Immature natural killer cell (primary cell): ENCODE data around the gene LTB. TPM values are rescaled to one million over a fixed set of nuclear protein-coding genes. Genes with fewer than 3 reads are reported as not detected.
"Not testable (repeated sequence)": the region's sequence is repeated elsewhere in the genome, so short reads cannot be mapped to it uniquely, and the experiment has no call there.

Experiments used
- DNase-seq, 3 donors: peaks; one replicate each; pipeline ENCODE4 v3.0.0; 2022; ENCODE audit warnings: mixed read lengths in 1 of 3
- H3K27ac Mint-ChIP-seq, 6 donors: one replicate each; pipeline ENCODE4 v1.8.0; 2020; ENCODE audit warnings: mixed read lengths in 6 of 6, mild to moderate bottlenecking in 5 of 6, inconsistent platforms in 4 of 6, moderate library complexity in 3 of 6
- H3K27me3 Mint-ChIP-seq, 3 donors: one replicate each; pipeline ENCODE4 v1.8.0; 2020 to 2021; ENCODE audit warnings: low read depth in 3 of 3, mild to moderate bottlenecking in 3 of 3, mixed read lengths in 3 of 3, moderate library complexity in 3 of 3, inconsistent platforms in 1 of 3
- H3K36me3 Mint-ChIP-seq, 3 donors: one replicate each; pipeline ENCODE4 v1.8.0; 2020; ENCODE audit warnings: mixed read lengths in 3 of 3, inconsistent platforms in 2 of 3, mild to moderate bottlenecking in 2 of 3
- H3K4me1 Mint-ChIP-seq, 2 donors: one replicate each; pipeline ENCODE4 v1.8.0; 2020; ENCODE audit warnings: inconsistent platforms in 2 of 2, mild to moderate bottlenecking in 2 of 2, mixed read lengths in 2 of 2, moderate library complexity in 1 of 2
- H3K4me3 Mint-ChIP-seq, 5 donors: one replicate each; pipeline ENCODE4 v1.8.0; 2020; ENCODE audit warnings: mild to moderate bottlenecking in 5 of 5, mixed read lengths in 5 of 5, inconsistent platforms in 3 of 5, moderate library complexity in 3 of 5
- H3K9me3 Mint-ChIP-seq, 6 donors: one replicate each; pipeline ENCODE4 v1.8.0; 2020; ENCODE audit warnings: mild to moderate bottlenecking in 6 of 6, mixed read lengths in 6 of 6, inconsistent platforms in 4 of 6, moderate library complexity in 3 of 6
- polyA plus RNA-seq, 3 donors: library from polyadenylated mRNA; unstranded; fragments of 300-500 nt; fragmentation: Illumina TruSeq; gene quantifications; one replicate each; pipeline ENCODE4 v1.2.3, GENCODE V29; 2021

Gene LTB
- polyA plus RNA-seq, 3 donors from 2014 or later = 132 to 137 (median 133) TPM

DNA sequence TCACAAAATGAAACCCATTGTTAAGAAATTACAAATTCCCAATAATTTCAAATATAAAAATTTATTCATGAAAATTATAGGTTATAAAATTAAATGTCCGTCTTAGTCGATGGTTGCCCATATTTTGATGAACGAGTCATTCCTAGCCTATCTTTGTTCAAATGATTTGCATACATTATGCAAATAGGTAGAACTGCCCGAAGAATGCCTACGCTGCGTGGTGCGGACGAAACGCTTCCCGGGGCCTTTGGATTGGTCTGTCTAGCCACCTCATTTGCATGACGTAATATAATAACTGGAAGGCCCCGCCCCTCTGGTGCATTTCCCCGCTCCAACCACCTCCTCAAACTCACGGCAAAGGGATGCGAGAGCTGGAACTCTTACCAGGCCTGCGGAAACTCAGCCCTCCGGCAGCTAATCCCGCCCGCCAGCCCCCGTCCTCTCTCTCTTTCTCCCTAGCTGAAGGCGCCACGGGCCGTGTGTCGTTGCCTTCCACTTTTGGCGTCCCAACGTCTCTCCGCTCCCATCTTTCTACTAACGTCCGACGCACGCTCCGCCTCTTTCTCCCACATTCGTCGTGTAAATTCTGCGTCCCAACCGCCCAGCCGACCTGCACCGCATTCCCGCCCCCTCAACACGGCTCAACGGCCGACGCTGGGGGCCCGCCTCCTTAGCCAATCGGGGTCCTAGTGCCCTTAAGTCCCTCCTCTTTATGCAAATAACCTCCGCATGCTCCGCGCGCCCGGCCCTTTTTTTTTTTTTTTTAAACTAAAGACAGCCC lies 37.8 kb upstream of the LTB start:
- DNase-seq = peak; percentile 97 to 99 (median 98)
- peaks cover 11 to 19% (median 14%) of the 10 kb centered on the region in 3 donors for H3K27me3 Mint-ChIP-seq
- peak overlapping the region; percentile 87 to 94 (median 89) for H3K4me3 Mint-ChIP-seq
- H3K36me3 Mint-ChIP-seq = peaks cover 6 to 12% (median 6%) of the 10 kb centered on the region in 3 donors
- H3K4me1 Mint-ChIP-seq = peaks cover 27 to 29% of the 10 kb centered on the region in 2 donors
- H3K9me3 Mint-ChIP-seq = no peaks in the 10 kb centered on the region
- peak overlapping the region; percentile 95 to 99 (median 97) for H3K27ac Mint-ChIP-seq

GRCh38 chr6:31617010-31617409 lies 34.8 kb upstream of the LTB start:
- Mint-ChIP-seq H3K4me1 (peaks cover 19% of the 10 kb centered on the region in 2 donors), H3K9me3 (no peaks in the 10 kb centered on the region), H3K27ac (peak overlapping the region in 1 of 6 donors; percentile 63)

DNA sequence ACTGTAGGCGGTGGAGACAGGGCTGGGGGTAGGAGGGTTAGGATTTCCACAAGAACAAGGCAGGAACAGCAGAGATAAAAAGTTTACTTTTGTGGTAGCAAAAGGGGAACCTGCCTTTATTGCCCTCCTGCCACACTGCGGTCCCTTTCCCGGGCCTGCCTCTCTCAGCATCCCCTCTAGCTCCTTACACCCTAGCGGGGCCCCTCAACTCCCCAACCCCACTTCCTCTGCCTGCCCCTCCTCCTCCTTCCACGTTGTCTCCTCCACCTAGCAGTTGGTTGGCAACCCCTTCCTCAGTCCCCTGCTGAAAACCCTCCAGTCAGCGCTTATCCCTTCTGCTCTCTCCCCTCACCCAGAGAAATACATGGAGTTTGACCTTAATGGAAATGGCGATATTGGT lies 33.5 kb upstream of the LTB start:
- Mint-ChIP-seq H3K27ac (peak overlapping the region in 1 of 6 donors; percentile 5), H3K36me3 (no peaks in the 10 kb centered on the region), H3K4me3 (no peak overlapping the region), H3K27me3 (peaks cover 6 to 12% (median 8%) of the 10 kb centered on the region in 3 donors), H3K4me1 (peaks cover 8% of the 10 kb centered on the region in 2 donors), H3K9me3 (no peaks in the 10 kb centered on the region)
- DNase-seq = no peak

More at GRCh38 chr6:31617010-31617409, 34.8 kb upstream of the LTB start:
- H3K36me3 Mint-ChIP-seq = no peaks in the 10 kb centered on the region
- no peak for DNase-seq
- H3K4me3 Mint-ChIP-seq = peak overlapping the region in 1 of 5 donors; percentile 46
- H3K27me3 Mint-ChIP-seq = peaks cover 11 to 19% (median 14%) of the 10 kb centered on the region in 3 donors

GRCh38 chr6:31614684-31615578 lies 32.7 kb upstream of the LTB start, which contains the start of gene AIF1:
Gene AIF1 (plus strand): TSS chr6:31615234. CDS start chr6:31615330, 96 bp downstream.
- no peaks in the 10 kb centered on the region for H3K9me3 Mint-ChIP-seq
- peak within 1 kb of the TSS in 4 of 6 donors; percentile 5 to 67 (median 32) for H3K27ac Mint-ChIP-seq
- DNase-seq = no peak
- peaks cover 5 to 7% of the 10 kb centered on the region in 2 donors for H3K4me1 Mint-ChIP-seq
- H3K4me3 Mint-ChIP-seq = peak within 1 kb of the TSS in 1 of 5 donors; percentile 31
- no peaks in the 10 kb centered on the region for H3K36me3 Mint-ChIP-seq
- H3K27me3 Mint-ChIP-seq = peaks cover 2 to 6% (median 2%) of the 10 kb centered on the region in 3 donors

DNA sequence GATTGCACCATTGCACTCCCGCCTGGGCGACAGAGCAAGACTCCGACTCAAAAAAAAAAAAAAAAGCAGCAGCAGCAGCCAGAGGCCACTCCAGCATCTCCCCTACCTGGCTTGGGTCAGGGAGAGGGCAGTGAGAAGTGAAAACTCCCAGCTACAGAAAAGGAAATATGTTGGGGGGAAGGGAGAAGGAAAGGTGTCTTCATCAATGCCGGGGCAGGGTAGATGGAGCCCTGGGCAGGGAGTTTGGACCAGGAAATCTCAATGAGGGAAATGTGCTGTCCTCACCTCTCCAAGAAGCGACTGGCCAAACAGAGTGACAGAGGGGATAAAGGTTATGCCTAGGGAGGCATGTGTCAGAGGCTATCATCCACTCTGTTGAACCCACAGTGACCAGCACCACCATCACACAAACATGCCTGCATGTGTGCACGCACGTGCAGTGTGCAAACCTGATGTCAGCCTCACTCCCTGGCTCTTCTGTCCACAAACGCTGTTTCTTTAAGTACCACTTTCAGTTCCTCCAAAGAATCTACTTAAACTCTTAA lies 31.9 kb upstream of the LTB start:
- DNase-seq = no peak
- Mint-ChIP-seq H3K27me3 (peaks cover 1 to 4% (median 2%) of the 10 kb centered on the region in 3 donors), H3K36me3 (no peaks in the 10 kb centered on the region), H3K4me1 (peaks cover 0 to 1% of the 10 kb centered on the region in 2 donors), H3K4me3 (no peak overlapping the region), H3K27ac (no peak overlapping the region), H3K9me3 (no peaks in the 10 kb centered on the region)

- H3K27me3 Mint-ChIP-seq = peaks cover 2 to 7% (median 2%) of the 10 kb centered on the region in 3 donors
- no peaks in the 10 kb centered on the region for H3K9me3 Mint-ChIP-seq
- no peaks in the 10 kb centered on the region for H3K4me1 Mint-ChIP-seq
- DNase-seq = no peak
- H3K27ac Mint-ChIP-seq = no peak overlapping the region
- H3K36me3 Mint-ChIP-seq = no peaks in the 10 kb centered on the region
- H3K4me3 Mint-ChIP-seq = no peak overlapping the region
Observed at GRCh38 chr6:31610968-31611367, 28.7 kb upstream of the LTB start.

GRCh38 chr6:31609519-31610406 lies 27.5 kb upstream of the LTB start:
- Mint-ChIP-seq H3K4me3 (no peak overlapping the region), H3K36me3 (no peaks in the 10 kb centered on the region), H3K9me3 (no peaks in the 10 kb centered on the region), H3K27ac (no peak overlapping the region), H3K4me1 (no peaks in the 10 kb centered on the region), H3K27me3 (peaks cover 0 to 7% (median 2%) of the 10 kb centered on the region in 3 donors)
- DNase-seq = no peak

- Mint-ChIP-seq H3K27ac (no peak overlapping the region), H3K27me3 (peaks cover 0 to 7% (median 6%) of the 10 kb centered on the region in 3 donors), H3K4me3 (no peak overlapping the region), H3K4me1 (no peaks in the 10 kb centered on the region), H3K9me3 (no peaks in the 10 kb centered on the region), H3K36me3 (no peaks in the 10 kb centered on the region)
- no peak for DNase-seq
Observed at GRCh38 chr6:31607317-31607716, 25.1 kb upstream of the LTB start.

DNA sequence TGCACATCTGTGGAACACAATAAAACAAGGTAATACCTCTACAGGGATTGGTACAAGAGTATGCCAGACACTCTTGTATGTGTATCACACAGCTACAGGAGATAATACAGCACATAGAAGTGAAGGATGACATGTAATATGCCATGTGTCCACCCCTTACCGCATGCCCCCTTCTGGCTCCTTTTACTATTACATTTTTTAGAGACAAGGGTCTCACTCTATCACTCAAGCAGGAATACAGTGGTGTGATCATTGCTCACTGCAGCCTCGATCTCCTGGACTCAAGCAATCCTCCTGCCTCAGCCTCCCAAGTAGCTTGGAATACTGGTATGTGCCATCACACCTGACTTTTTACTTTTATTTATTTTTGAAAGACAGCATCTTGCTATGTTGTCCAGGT lies 14.8 kb upstream of the LTB start:
- H3K9me3 Mint-ChIP-seq = no peaks in the 10 kb centered on the region
- no peaks in the 10 kb centered on the region for H3K36me3 Mint-ChIP-seq
- H3K4me1 Mint-ChIP-seq = peaks cover 45 to 49% of the 10 kb centered on the region in 2 donors
- H3K4me3 Mint-ChIP-seq = no peak overlapping the region
- H3K27ac Mint-ChIP-seq = peak overlapping the region in 5 of 6 donors; percentile 43 to 71 (median 52)
- peak; percentile 67 to 75 (median 71) for DNase-seq
- H3K27me3 Mint-ChIP-seq = peaks cover 6 to 14% (median 12%) of the 10 kb centered on the region in 3 donors

- no peaks in the 10 kb centered on the region for H3K9me3 Mint-ChIP-seq
- H3K27me3 Mint-ChIP-seq = peaks cover 8 to 16% (median 15%) of the 10 kb centered on the region in 3 donors
- H3K27ac Mint-ChIP-seq = peak overlapping the region; percentile 88 to 97 (median 97)
- peaks cover 5 to 16% (median 15%) of the 10 kb centered on the region in 3 donors for H3K36me3 Mint-ChIP-seq
- peaks cover 78 to 83% of the 10 kb centered on the region in 2 donors for H3K4me1 Mint-ChIP-seq
- no peak for DNase-seq
- H3K4me3 Mint-ChIP-seq = peak overlapping the region; percentile 87 to 93 (median 91)
Observed at GRCh38 chr6:31592396-31592771, 10.2 kb upstream of the LTB start.

DNA sequence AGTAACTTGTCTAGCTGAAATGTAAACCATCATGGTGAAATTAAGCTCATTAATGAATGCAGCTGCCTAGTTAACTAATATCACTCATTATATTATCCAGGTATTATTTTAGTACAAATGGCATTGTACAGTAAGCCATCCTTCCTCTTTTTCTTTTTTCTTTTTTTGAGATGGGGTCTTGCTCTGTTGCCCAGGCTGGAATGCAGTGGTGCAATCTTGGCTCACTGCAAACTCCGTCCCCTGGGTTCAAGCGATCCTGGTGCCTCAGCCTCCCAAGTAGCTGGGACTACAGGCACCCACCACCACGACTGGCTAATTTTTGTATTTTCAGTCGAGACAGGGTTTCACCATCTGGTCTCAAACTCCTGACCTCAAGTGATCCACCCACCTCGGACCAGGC lies 8.5 kb upstream of the LTB start:
- Mint-ChIP-seq H3K36me3 (peaks cover 5 to 16% (median 15%) of the 10 kb centered on the region in 3 donors), H3K27me3 (peaks cover 8 to 14% (median 14%) of the 10 kb centered on the region in 3 donors), H3K27ac (peak overlapping the region in 4 of 6 donors; percentile 32 to 80 (median 72)), H3K4me3 (peak overlapping the region in 4 of 5 donors; percentile 9 to 38 (median 35)), H3K4me1 (peaks cover 85 to 90% of the 10 kb centered on the region in 2 donors)
- not testable (repeated sequence) for DNase-seq, H3K9me3 Mint-ChIP-seq

DNA sequence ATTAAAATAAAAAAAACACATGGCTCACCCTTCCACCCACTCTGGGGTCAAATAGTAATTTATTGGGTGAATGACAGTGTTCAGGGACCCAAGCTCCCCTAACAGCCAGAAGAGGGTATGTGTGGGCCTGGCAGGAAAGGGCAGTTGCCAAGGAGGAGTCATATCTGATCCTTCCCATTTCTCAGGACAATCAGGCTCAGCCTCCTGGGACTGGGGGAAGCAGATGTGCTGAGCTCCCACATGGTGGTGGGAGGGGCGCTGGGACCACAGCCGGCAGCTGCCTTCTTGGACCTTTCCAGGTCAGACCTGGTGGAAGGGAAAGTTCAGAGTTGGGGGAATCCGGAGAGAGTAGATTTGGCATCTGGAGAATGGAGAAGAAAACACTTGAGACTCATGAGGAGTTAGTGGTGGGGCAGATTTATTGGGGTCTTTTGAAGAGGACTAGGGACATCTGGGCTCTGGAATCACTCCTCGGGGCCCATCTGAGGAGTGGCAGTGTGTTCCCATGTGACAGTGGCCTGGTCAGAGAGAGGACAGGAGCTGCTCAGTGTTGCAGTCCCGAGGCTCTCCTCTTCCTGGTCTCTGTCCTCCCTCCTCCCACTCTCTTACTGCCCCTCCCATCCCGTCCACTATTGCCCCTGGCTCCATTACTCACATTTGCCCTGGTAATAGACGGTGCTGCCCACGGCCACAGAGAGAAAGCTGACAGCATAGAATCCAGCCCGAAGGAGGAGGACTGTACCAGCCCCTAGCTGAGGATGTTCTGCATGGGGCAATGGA lies 6.8 kb upstream of the LTB start:
- DNase-seq = no peak
- H3K9me3 Mint-ChIP-seq = no peaks in the 10 kb centered on the region
- H3K27ac Mint-ChIP-seq = peak overlapping the region in 5 of 6 donors; percentile 63 to 79 (median 67)
- H3K4me1 Mint-ChIP-seq = peaks cover 88 to 91% of the 10 kb centered on the region in 2 donors
- peaks cover 8 to 14% (median 14%) of the 10 kb centered on the region in 3 donors for H3K27me3 Mint-ChIP-seq
- peaks cover 5 to 18% (median 16%) of the 10 kb centered on the region in 3 donors for H3K36me3 Mint-ChIP-seq
- H3K4me3 Mint-ChIP-seq = peak overlapping the region; percentile 26 to 57 (median 33)
